Bronchial epithelial cell (primary cell): ENCODE data around the gene ANKRD13B. TPM values are rescaled to one million over a fixed set of nuclear protein-coding genes. Genes with fewer than 3 reads are reported as not detected.

Experiments
- DNase-seq: peaks from one replicate; pipeline ENCODE4 v3.0.0-alpha.2; 2010; ENCODE audit warnings: low read depth
- FAIRE-seq: peaks from 2 replicates; lab custom pipeline; 2011; peaks lifted over from hg19 to GRCh38; lab: Jason Lieb, UNC
- H3K27me3 ChIP-seq: 2 replicates; pipeline ENCODE4 v1.5.1; 2011; ENCODE audit warnings: low read length; ENCODE audit not compliant: control insufficient read depth, insufficient read depth
- H3K36me3 ChIP-seq: 2 replicates; pipeline ENCODE4 v1.5.1; 2011; ENCODE audit warnings: low read length; ENCODE audit not compliant: control insufficient read depth, insufficient read depth
- H3K4me3 ChIP-seq: 2 replicates; pipeline ENCODE4 v1.5.1; 2011; ENCODE audit warnings: mild to moderate bottlenecking, low read depth, low read length, control low read depth
- CTCF ChIP-seq: IDR thresholded peaks from 2 replicates; pipeline ENCODE4 v1.5.1; 2011; ENCODE audit warnings: mild to moderate bottlenecking, moderate library complexity, low read length, control low read depth, inconsistent platforms; ENCODE audit not compliant: insufficient read depth, severe bottlenecking
- total RNA-seq: library from RNA; depleted of rRNA; stranded (reverse); fragments of >200 nt; gene quantifications from 2 replicates; pipeline ENCODE4 v1.2.1, GENCODE V29; 2014

Gene ANKRD13B
- total RNA-seq, 1 donor from 2014 or later = 2.4 TPM

- no peak for TF ChIP-seq CTCF
- DNase-seq = peak; percentile 64
- Histone ChIP-seq H3K36me3 (no peaks in the 10 kb centered on the region), H3K4me3 (no peak overlapping the region), H3K27me3 (no peaks in the 10 kb centered on the region)
- FAIRE-seq = no peak
Observed at GRCh38 chr17:29620271-29620670, 27.3 kb downstream of the ANKRD13B start.

DNA sequence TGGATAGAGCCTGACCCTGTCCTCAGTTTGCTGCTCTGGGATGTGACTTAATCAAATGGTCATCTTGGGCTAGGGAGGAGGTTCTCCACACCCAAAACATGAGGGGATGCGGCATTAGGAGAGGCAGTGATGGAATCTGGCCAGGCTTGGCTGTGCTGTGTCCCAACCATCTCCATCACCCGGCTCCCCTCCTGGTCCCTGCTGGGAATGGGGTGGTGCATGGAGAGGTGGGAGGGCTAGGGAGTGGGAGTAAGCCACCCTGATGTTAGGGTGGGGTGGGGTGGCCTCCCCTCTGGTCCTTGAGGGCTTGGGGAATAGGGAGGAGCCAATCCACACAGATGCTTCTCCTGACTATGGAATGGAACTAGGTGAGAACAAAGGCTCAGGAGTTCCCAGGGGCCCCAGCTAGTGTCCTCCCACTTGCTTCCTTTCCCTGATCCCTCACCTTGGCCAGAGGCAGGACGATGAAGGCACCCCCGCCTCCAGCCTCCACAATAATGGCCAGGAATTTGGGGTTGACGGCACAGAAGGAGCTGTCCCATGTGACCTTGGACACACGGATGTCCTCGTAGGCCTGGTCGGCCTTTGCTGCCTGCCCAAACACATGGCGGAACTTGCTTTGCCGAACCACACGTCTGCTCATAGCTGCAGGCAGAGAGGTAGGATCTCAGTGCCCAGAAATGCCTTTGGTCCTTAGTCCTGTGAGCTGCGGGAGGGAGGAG, 28.0 kb downstream of the ANKRD13B start:
- Histone ChIP-seq H3K27me3 (no peaks in the 10 kb centered on the region), H3K36me3 (no peaks in the 10 kb centered on the region), H3K4me3 (no peak overlapping the region)
- DNase-seq = no peak
- no peak for FAIRE-seq
- TF ChIP-seq CTCF = no peak

GRCh38 chr17:29621751-29622194, 28.8 kb downstream of the ANKRD13B start:
- no peaks in the 10 kb centered on the region for H3K36me3 ChIP-seq
- FAIRE-seq (no peak), DNase-seq (no peak)
- H3K27me3 ChIP-seq = no peaks in the 10 kb centered on the region
- TF ChIP-seq CTCF = no peak
- no peak overlapping the region for H3K4me3 ChIP-seq

DNA sequence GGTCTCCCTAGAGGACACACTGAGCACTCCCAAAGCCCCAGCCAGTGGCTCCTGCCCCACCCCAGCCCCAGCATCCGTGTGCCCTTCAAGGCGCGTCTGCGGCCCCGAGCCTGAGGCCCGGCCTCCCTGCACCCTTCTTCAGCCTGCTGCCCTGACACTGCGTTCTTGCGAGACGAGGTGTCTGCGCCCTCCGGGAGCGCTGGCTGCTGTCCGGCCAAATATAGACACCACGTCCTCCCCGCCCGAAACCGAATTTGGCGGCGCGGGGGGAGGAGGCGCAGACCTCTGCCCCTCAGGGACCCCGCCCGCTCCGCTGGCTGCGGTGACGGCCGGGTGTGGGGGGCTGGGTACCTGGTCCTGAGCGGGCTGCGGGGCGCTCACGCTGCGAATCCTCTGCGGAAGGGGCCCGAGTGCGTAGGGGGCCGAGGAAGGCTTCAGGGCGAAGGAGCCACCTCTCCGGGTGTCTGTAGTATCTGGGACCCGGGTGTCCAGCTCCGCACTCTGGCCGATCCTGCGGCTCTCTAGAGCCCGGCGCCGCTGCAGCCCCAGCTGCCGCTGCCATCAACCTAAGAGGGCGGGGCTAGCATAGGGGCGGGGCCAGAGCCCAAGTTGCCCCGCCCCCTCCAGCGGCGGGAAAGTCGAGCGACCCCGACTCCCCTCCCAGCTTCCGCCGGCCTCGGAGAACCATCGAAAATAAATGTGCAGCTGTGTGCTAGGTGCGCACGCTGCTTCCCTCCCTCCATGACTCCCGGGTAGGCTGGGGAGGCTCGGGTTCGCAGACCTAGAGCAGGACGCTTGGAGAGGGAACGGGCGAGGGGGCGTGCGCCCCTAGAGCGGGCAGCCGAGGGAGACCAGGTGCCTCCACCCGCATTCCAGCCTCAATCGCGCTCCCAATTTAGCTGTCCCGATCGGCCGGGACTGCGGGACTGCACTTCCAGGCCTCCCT, 29.7 kb downstream of the ANKRD13B start, which contains the start of gene CORO6:
Gene CORO6, minus strand, starts transcription at position 576 of the 946 bp plus-strand sequence. CDS start 1,491 bp downstream, outside the sequence.
- DNase-seq = no peak
- FAIRE-seq = no peak
- H3K36me3 ChIP-seq = no peaks in the 10 kb centered on the region
- no peak for TF ChIP-seq CTCF
- H3K4me3 ChIP-seq = peak within 1 kb of the TSS; percentile 59
- H3K27me3 ChIP-seq = no peaks in the 10 kb centered on the region

GRCh38 chr17:29623283-29623647, 30.3 kb downstream of the ANKRD13B start:
- FAIRE-seq (peak; percentile 18), DNase-seq (no peak)
- no peak for TF ChIP-seq CTCF
- H3K27me3 ChIP-seq = no peaks in the 10 kb centered on the region
- H3K36me3 ChIP-seq = no peaks in the 10 kb centered on the region
- no peak overlapping the region for H3K4me3 ChIP-seq
